Progenitor cell of endocrine pancreas (in vitro differentiated cells): ENCODE measurements around the gene IPPK. TPM values are rescaled to one million over a fixed set of nuclear protein-coding genes. Genes with fewer than 3 reads are reported as not detected.

Experiments
- DNase-seq: peaks from one replicate; pipeline ENCODE4 v3.0.0; 2021; ENCODE audit warnings: low spot score; ENCODE audit not compliant: unreplicated experiment
- H3K27ac Mint-ChIP-seq: 2 replicates; pipeline ENCODE4 v1.8.0; 2021; ENCODE audit warnings: mild to moderate bottlenecking, moderate library complexity, mixed read lengths
- H3K27me3 Mint-ChIP-seq: 2 replicates; pipeline ENCODE4 v1.8.0; 2021; ENCODE audit warnings: mixed read lengths
- H3K36me3 Mint-ChIP-seq: 2 replicates; pipeline ENCODE4 v1.8.0; 2022; ENCODE audit warnings: mixed read lengths; ENCODE audit not compliant: insufficient read depth
- H3K4me1 Mint-ChIP-seq: 2 replicates; pipeline ENCODE4 v1.8.0; 2021; ENCODE audit warnings: low read depth, mixed read lengths
- H3K4me3 Mint-ChIP-seq: 2 replicates; pipeline ENCODE4 v1.8.0; 2021; ENCODE audit warnings: low read depth, mild to moderate bottlenecking, moderate library complexity, mixed read lengths
- H3K9me3 Mint-ChIP-seq: 2 replicates; pipeline ENCODE4 v1.8.0; 2021; ENCODE audit warnings: low read depth, mixed read lengths
- CTCF ChIP-seq: fragments of 200-600 bp; sonication (generic); IDR thresholded peaks from one replicate; pipeline ENCODE4 v1.5.0; 2021; ENCODE audit warnings: antibody characterized with exemption, mild to moderate bottlenecking; ENCODE audit not compliant: unreplicated experiment
- total RNA-seq: library from RNA; stranded (reverse); gene quantifications from 2 replicates; pipeline ENCODE4 v1.2.1, GENCODE V29; 2021

Gene IPPK
- total RNA-seq, 1 donor from 2014 or later: 10.2 TPM

DNA sequence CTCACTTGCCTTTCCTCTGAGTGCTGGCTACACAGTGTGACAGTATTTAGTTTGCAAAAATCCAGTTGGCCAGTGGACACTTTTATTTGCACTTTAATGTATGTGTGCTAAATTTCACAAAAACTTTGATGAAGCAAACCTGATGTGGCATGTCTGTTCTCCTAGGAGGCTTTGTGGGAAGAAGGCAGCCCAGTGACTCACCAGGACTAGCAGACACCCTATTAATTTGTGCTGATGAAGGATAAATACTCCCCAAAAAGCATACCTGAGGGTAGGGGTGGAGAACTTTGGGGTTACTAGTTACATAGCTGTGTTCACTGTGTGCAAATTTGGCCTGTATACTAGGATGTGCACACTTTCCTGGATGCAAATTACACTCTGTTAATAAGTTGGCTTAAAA, 39.3 kb upstream of the IPPK start:
- TF ChIP-seq CTCF: no peak
- H3K9me3 Mint-ChIP-seq: no peaks in the 10 kb centered on the region
- peaks cover 15% of the 10 kb centered on the region for H3K36me3 Mint-ChIP-seq
- peaks cover 1% of the 10 kb centered on the region for H3K4me1 Mint-ChIP-seq
- no peak for DNase-seq
- H3K4me3 Mint-ChIP-seq: no peak overlapping the region
- no peak overlapping the region for H3K27ac Mint-ChIP-seq
- no peaks in the 10 kb centered on the region for H3K27me3 Mint-ChIP-seq

DNA sequence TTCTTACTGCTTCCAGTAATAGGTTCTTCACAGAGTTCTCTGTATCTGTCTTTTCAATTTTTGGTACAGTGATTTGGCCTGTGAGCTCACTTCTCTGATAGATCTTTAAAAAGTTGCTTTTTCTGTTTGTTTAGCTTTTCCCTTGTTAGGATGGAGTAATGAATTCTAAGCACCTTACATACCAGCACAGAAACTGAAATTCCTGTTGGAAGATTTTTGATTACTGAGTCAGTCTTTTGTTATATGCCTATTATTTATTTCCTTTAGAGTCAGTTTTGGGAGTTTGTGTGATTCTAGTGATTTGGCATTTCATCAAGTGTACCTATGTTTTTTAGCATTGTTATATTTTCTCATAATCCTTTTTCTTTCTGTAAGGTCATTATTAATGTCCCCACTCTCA, 37.6 kb upstream of the IPPK start:
- Mint-ChIP-seq H3K4me1 (peaks cover 1% of the 10 kb centered on the region), H3K27ac (no peak overlapping the region), H3K27me3 (no peaks in the 10 kb centered on the region), H3K4me3 (no peak overlapping the region), H3K9me3 (no peaks in the 10 kb centered on the region), H3K36me3 (peaks cover 12% of the 10 kb centered on the region)
- TF ChIP-seq CTCF: no peak
- no peak for DNase-seq

DNA sequence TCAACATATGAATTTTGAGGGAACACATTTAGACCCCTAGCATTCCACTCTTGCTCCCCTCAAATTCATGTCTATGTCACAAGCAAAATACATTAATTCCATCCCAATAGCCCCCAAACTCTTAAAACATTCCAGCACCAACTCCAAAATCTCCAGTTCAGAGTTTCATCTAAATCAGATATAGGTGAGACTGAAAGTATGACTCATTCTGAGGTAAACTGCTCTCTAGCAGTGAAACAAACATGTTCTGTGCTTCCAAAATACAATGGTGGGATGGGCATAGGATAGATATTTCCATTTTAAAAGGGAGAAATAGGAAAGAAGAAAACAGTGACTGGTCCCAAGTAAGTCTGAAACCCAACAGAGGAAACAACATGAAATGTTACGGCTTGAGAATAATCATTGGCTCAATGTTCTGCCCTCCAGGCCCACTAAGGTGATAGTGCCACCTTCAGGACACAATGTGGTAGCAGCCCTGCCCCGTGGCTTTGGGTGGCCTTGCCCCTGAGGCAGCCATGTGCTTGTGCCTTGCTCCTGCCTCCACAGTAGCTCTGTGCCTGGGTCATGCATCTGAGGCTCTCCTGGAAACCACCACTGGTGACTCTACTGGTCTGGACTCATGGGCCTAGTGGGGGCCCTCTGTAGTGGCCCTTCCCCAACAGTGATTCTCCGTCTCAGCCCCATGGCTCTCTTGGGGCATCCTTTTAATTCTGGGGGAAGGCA, 36.4 kb upstream of the IPPK start:
- Mint-ChIP-seq H3K9me3 (no peaks in the 10 kb centered on the region), H3K27ac (peak overlapping the region; percentile 6), H3K36me3 (peaks cover 12% of the 10 kb centered on the region), H3K27me3 (no peaks in the 10 kb centered on the region), H3K4me3 (no peak overlapping the region), H3K4me1 (peaks cover 1% of the 10 kb centered on the region)
- DNase-seq: no peak
- TF ChIP-seq CTCF: peak; percentile 29

- no peak for DNase-seq
Observed at GRCh38 chr9:92704528-92704927, 34.6 kb upstream of the IPPK start.

DNA sequence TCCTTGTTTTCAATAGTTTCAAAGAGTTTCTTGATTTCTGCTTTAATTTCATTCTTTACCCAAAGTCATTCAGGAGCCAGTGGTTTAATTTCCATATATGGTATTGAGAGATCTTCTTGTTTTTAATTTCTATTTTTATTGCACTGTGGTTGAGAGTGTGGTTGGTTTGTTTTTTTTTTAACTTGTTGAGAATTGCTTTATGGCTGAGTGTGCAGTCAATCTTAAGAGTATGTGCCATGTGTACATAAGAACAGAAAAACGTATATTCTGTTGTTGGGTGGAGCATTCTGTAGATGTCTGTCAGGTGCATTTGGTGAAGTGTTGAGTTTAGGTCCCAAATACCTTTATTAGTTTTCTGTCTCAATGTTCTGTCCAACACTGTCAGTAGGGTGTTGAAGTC, 26.7 kb upstream of the IPPK start:
- DNase-seq: no peak
- no peaks in the 10 kb centered on the region for H3K27me3 Mint-ChIP-seq
- H3K4me1 Mint-ChIP-seq: no peaks in the 10 kb centered on the region
- H3K27ac Mint-ChIP-seq: no peak overlapping the region
- H3K4me3 Mint-ChIP-seq: no peak overlapping the region
- H3K36me3 Mint-ChIP-seq: peaks cover 17% of the 10 kb centered on the region
- peaks cover 57% of the 10 kb centered on the region for H3K9me3 Mint-ChIP-seq
- no peak for TF ChIP-seq CTCF

More at GRCh38 chr9:92704528-92704927, 34.6 kb upstream of the IPPK start:
- H3K9me3 Mint-ChIP-seq: peaks cover 4% of the 10 kb centered on the region
- H3K27ac Mint-ChIP-seq: no peak overlapping the region
- H3K27me3 Mint-ChIP-seq: no peaks in the 10 kb centered on the region
- H3K4me3 Mint-ChIP-seq: no peak overlapping the region
- peaks cover 8% of the 10 kb centered on the region for H3K36me3 Mint-ChIP-seq
- TF ChIP-seq CTCF: no peak
- peaks cover 1% of the 10 kb centered on the region for H3K4me1 Mint-ChIP-seq
